Measurements from ENCODE around the gene MMUT. TPM values are rescaled to one million over a fixed set of nuclear protein-coding genes. Genes with fewer than 3 reads are reported as not detected.
"Not testable (repeated sequence)": the region's sequence is repeated elsewhere in the genome, so short reads cannot be mapped to it uniquely, and the experiment has no call there.

MMUT gene
- total RNA-seq, 4 donors from 2014 or later = 8.4 to 31.1 (median 16.5) TPM

DNA sequence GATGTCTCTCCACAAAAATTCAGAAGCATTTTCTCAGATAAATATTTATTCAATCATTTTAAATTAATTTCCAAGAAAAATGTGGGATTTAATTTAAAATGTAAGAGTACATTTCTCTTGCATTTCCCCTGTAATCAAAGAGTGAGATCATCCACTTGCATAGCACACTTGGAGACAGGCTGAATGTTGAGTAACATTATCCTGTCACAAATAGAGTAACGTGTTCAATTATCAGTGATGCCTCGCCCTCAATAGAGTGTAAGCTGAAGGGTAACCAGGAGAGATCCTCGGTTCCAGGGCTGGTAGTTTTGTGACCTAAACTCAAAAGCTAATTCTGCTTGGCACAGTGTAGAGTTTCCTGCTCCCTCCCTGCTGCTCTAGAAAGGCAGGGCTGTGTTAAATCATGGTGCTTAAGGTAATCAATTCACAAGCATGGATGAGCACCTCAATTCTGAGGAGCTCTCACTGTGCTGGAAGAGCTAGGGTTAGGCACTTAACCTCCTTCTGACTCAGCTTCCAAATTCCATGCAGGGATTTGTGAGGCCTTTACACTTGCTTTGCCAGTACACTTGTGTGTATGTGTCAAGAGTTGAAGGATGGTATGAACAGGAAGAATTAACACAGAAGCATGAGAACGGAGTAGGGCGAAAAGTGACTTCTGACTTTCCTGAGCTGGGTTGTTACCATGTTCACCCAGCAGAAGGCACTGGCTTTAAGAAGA lies 56.6 kb downstream of the MMUT start:
- H3K4me3 ChIP-seq = no peak overlapping the region
- no peak for DNase-seq
- no peak overlapping the region for H3K27ac ChIP-seq
- no peaks in the 10 kb centered on the region for H3K36me3 ChIP-seq
- no peaks in the 10 kb centered on the region for H3K9me3 ChIP-seq
- no peaks in the 10 kb centered on the region for H3K27me3 ChIP-seq
- in situ Hi-C loops (cut with MboI; ENCODE audit: low pct_ligation_motif_present in 1 of 4, low pct_unique_long_range_greater_than_20kb in 1 of 4, low sequenced_read_pairs in 3 of 4) = loop anchor here (25.0 kb wide), 1 partner anchor 1619 kb away; the partner anchor contains the start of gene OPN5 (in 4 of the 4)
- intact Hi-C loops (cut with DNase I; ENCODE audit: low total_unique reads) = no loop called here
- H3K4me1 ChIP-seq = peaks cover 0 to 8% (median 0%) of the 10 kb centered on the region in 4 donors
- no peak for TF ChIP-seq POLR2AphosphoS5 (IDR thresholded peaks at IDR 0.05)
- no peak for TF ChIP-seq EP300 (IDR thresholded peaks at IDR 0.05; ENCODE audit: low read depth)
- TF ChIP-seq, protein P1, sequence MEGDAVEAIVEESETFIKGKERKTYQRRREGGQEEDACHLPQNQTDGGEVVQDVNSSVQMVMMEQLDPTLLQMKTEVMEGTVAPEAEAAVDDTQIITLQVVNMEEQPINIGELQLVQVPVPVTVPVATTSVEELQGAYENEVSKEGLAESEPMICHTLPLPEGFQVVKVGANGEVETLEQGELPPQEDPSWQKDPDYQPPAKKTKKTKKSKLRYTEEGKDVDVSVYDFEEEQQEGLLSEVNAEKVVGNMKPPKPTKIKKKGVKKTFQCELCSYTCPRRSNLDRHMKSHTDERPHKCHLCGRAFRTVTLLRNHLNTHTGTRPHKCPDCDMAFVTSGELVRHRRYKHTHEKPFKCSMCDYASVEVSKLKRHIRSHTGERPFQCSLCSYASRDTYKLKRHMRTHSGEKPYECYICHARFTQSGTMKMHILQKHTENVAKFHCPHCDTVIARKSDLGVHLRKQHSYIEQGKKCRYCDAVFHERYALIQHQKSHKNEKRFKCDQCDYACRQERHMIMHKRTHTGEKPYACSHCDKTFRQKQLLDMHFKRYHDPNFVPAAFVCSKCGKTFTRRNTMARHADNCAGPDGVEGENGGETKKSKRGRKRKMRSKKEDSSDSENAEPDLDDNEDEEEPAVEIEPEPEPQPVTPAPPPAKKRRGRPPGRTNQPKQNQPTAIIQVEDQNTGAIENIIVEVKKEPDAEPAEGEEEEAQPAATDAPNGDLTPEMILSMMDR (IDR thresholded peaks at IDR 0.05) = no peak
- no peak for TF ChIP-seq POLR2A (IDR thresholded peaks at IDR 0.05)
- WGBS, 2 donors (ENCODE audit: low coverage in 1 of 2) = 72 to 83% methylated on average over 5 of the region's 5 CpGs

DNA sequence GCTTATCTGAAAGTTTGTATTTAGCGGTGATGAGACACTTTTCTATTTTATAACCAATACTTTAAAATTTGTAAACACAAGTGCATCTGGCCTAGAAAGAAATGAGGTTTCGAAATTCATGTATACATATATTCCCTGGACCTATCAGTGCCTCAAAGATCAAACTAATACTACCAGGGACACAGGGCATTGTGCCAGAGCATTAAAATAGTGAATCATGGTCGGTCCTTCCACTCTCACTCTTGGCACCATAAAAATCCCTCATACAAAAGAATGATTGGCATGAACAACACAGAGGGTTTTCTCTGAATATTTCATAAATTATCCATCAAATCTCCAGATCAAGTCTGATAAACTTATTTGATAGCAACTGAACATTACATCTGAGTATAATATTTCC lies 62.0 kb downstream of the MMUT start:
- no peaks in the 10 kb centered on the region for H3K36me3 ChIP-seq
- no peak overlapping the region for H3K27ac ChIP-seq
- TF ChIP-seq EP300 (IDR thresholded peaks at IDR 0.05; ENCODE audit: low read depth) (no peak), POLR2AphosphoS5 (IDR thresholded peaks at IDR 0.05) (no peak), POLR2A (IDR thresholded peaks at IDR 0.05) (no peak)
- TF ChIP-seq, protein P1 (IDR thresholded peaks at IDR 0.05) = no peak
- H3K9me3 ChIP-seq = no peaks in the 10 kb centered on the region
- no peak for DNase-seq
- intact Hi-C loops (cut with DNase I; ENCODE audit: low total_unique reads) = no loop called here
- in situ Hi-C loops (cut with MboI; ENCODE audit: low pct_ligation_motif_present in 1 of 4, low pct_unique_long_range_greater_than_20kb in 1 of 4, low sequenced_read_pairs in 3 of 4) = loop anchor here (25.0 kb wide), 1 partner anchor 1614 kb away; the partner anchor contains the start of gene OPN5 (in 4 of the 4)
- no peaks in the 10 kb centered on the region for H3K4me1 ChIP-seq
- H3K4me3 ChIP-seq = no peak overlapping the region
- 51 to 56% methylated on average over 3 of the region's 3 CpGs for WGBS, 2 donors (ENCODE audit: low coverage in 1 of 2)
- no peaks in the 10 kb centered on the region for H3K27me3 ChIP-seq

DNA sequence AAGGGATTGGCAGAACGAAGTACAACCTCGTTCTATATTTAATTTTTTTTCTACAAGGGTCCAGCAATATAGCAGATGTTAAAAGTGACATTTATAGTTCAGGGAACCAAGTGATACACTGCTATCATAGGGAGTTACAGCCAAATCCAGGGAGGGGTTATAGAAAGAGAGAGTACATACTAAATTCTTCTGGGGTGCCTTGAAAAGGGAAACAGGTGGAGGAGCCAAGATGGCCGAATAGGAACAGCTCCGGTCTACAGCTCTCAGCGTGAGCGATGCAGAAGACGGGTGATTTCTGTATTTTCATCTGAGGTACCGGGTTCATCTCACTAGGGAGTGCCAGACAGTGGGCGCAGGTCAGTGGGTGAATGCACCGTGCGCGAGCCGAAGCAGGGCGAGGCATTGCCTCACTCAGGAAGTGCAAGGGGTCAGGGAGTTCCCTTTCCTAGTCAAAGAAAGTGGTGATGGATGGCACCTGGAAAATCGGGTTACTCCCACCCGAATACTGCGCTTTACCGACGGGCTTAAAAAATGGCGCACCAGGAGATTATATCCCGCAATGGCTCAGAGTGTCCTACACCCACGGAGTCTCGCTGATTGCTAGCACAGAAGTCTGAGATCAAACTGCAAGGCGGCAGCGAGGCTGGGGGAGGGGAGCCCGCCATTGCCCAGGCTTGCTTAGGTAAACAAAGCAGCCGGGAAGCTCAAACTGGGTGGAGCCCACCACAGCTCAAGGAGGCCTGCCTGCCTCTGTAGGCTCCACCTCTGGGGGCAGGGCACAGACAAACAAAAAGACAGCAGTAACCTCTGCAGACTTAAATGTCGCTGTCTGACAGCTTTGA lies 76.2 kb downstream of the MMUT start:
- H3K27ac ChIP-seq; H3K4me1 ChIP-seq; H3K4me3 ChIP-seq; DNase-seq; H3K9me3 ChIP-seq; H3K36me3 ChIP-seq; intact Hi-C loops (cut with DNase I; ENCODE audit: low total_unique reads); in situ Hi-C loops (cut with MboI; ENCODE audit: low pct_ligation_motif_present in 1 of 4, low pct_unique_long_range_greater_than_20kb in 1 of 4, low sequenced_read_pairs in 3 of 4); H3K27me3 ChIP-seq: not testable (repeated sequence)
- 80 to 90% methylated on average over 7 to 27 of the region's 28 CpGs for WGBS, 2 donors (ENCODE audit: low coverage in 1 of 2)

DNA sequence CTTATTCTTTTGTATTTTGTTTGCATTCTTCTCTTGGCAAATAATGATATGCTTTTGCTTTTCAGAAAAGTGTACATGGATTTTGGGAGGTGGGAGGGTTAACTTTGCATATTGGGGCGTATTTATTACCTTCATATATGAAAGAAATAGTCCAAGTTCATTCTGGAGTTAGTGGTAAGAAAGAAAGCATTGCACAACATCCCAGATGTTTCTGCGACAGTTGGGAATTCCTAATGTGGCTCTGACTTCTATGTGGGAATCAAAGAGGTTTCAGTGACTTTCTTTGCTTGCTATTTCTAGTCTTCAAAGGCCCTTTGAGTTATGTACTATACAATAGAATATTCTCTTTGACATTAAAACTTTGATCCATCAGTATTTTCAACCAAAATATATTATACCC lies 78.1 kb downstream of the MMUT start:
- TF ChIP-seq, protein P1 (IDR thresholded peaks at IDR 0.05) = no peak
- TF ChIP-seq POLR2AphosphoS5 (IDR thresholded peaks at IDR 0.05) (no peak), EP300 (IDR thresholded peaks at IDR 0.05; ENCODE audit: low read depth) (no peak), POLR2A (IDR thresholded peaks at IDR 0.05) (no peak)
- H3K36me3 ChIP-seq = no peaks in the 10 kb centered on the region
- 53 to 55% methylated on average over 2 of the region's 2 CpGs for WGBS, 2 donors (ENCODE audit: low coverage in 1 of 2)

More for the DNA sequence above, 78.1 kb downstream of the MMUT start:
- Histone ChIP-seq H3K9me3 (no peaks in the 10 kb centered on the region), H3K27me3 (no peaks in the 10 kb centered on the region), H3K27ac (no peak overlapping the region), H3K4me3 (no peak overlapping the region), H3K4me1 (no peaks in the 10 kb centered on the region)
- intact Hi-C loops (cut with DNase I; ENCODE audit: low total_unique reads) (no loop called here), in situ Hi-C loops (cut with MboI; ENCODE audit: low pct_ligation_motif_present in 1 of 4, low pct_unique_long_range_greater_than_20kb in 1 of 4, low sequenced_read_pairs in 3 of 4) (no loop called here)
- no peak for DNase-seq

Other genes with a start within 250 kb of the MMUT start
- gene CENPQ, start 117 bp upstream of the MMUT start, total RNA-seq = 1 to 10 TPM in 3 of 4 donors, not detected in 1; 1.7 to 3.0 (median 2.9) TPM
- not detected for gene GLYATL3, start 36.7 kb upstream of the MMUT start, total RNA-seq
- 10 to 100 TPM in 3 of 4 donors, 1 to 10 TPM in 1; 10.0 to 21.7 (median 17.5) TPM for gene C6orf141, start 87.4 kb upstream of the MMUT start, total RNA-seq
- under 1 TPM in 1 of 4 donors, not detected in 3; 0.64 TPM for gene RHAG, start 173.6 kb upstream of the MMUT start, total RNA-seq

Data from transverse colon (tissue), 4 donors.